Endothelial cell of umbilical vein (primary cell): ENCODE data around the gene SMAD2. TPM values are rescaled to one million over a fixed set of nuclear protein-coding genes. Genes with fewer than 3 reads are reported as not detected.

ENCODE experiments used
- BruUV-seq: library from RNA; stranded (reverse); fragments of 400-500 nt; replicated peaks from 2 replicates; lab custom pipeline; 2021; lab: Mats Ljungman, UMichigan
- CTCF ChIA-PET: fragments of 300-600, 350-600 bp; sonication (Branson Sonifier 250); formaldehyde crosslinking; loops from one replicate; lab custom pipeline; 2021; ENCODE audit warnings: antibody characterized with exemption, inconsistent platforms; lab: Charles Lee
- POLR2A ChIA-PET: fragments of 300-600, 350-600 bp; sonication (Branson Sonifier 250); formaldehyde crosslinking; loops from one replicate; lab custom pipeline; 2021; ENCODE audit warnings: antibody characterized with exemption, inconsistent platforms; lab: Charles Lee
- DNase-seq: peaks from one replicate; pipeline ENCODE4 v3.0.0-alpha.2; 2011; ENCODE audit warnings: low read depth, low spot score
- FAIRE-seq: peaks from 2 replicates; lab custom pipeline; 2011; peaks lifted over from hg19 to GRCh38; lab: Jason Lieb, UNC
- H2AFZ ChIP-seq: 2 replicates; pipeline ENCODE4 v1.6.0; 2012; ENCODE audit warnings: low read depth, low read length, control low read depth, inconsistent platforms
- H3K27ac ChIP-seq: 2 replicates; pipeline ENCODE4 v1.5.1; 2011; ENCODE audit warnings: low read depth, mild to moderate bottlenecking, control low read depth, low read length, moderate library complexity; ENCODE audit not compliant: insufficient read depth
- H3K27me3 ChIP-seq, 2 experiments: 2 replicates each; pipeline versions ENCODE4 v1.6.0 to v1.6.1; 2011; ENCODE audit warnings: low read length in 2 of 2, mixed read lengths in 1 of 2; ENCODE audit not compliant: control insufficient read depth in 2 of 2, insufficient read depth in 2 of 2
- H3K36me3 ChIP-seq, 2 experiments: 2 replicates in 1 of 2; 3 replicates in 1 of 2; pipeline ENCODE4 v1.5.1; 2011; ENCODE audit warnings: low read length in 2 of 2, mild to moderate bottlenecking in 1 of 2, moderate library complexity in 1 of 2; ENCODE audit not compliant: control insufficient read depth in 2 of 2, insufficient read depth in 2 of 2; ENCODE audit errors: extremely low read depth in 1 of 2
- H3K4me1 ChIP-seq: 3 replicates; pipeline ENCODE4 v1.5.1; 2011; ENCODE audit warnings: mild to moderate bottlenecking, low read length; ENCODE audit not compliant: control insufficient read depth, insufficient read depth; ENCODE audit errors: extremely low read depth
- H3K4me2 ChIP-seq: 2 replicates; pipeline ENCODE4 v1.6.1; 2011; ENCODE audit warnings: low read length, control low read depth, mixed read lengths; ENCODE audit not compliant: insufficient read depth
- H3K4me3 ChIP-seq, 3 experiments: fragments of 200-600 bp in 1 of 3; sonication (generic), shearing (Covaris generic) in 1 of 3; replicated peaks in 1 of 3; 2 replicates each; pipeline ENCODE4 v1.5.1; 2011 to 2016; ENCODE audit warnings: control low read depth in 3 of 3, low read length in 3 of 3, mild to moderate bottlenecking in 2 of 3, inconsistent platforms in 1 of 3, low read depth in 1 of 3, moderate library complexity in 1 of 3; ENCODE audit not compliant: insufficient read depth in 1 of 3
- H3K79me2 ChIP-seq: 2 replicates; pipeline ENCODE4 v1.6.0; 2012; ENCODE audit warnings: low read length, inconsistent platforms; ENCODE audit not compliant: control insufficient read depth, insufficient read depth
- H3K9ac ChIP-seq: replicated peaks from 2 replicates; pipeline ENCODE3; 2011; ENCODE audit warnings: low read length, control low read depth; ENCODE audit not compliant: insufficient read depth; ENCODE audit errors: extremely low read depth
- H3K9me1 ChIP-seq: replicated peaks from 3 replicates; pipeline ENCODE4 v1.6.0; 2011; ENCODE audit warnings: mild to moderate bottlenecking, low read length; ENCODE audit not compliant: control insufficient read depth, insufficient read depth; ENCODE audit errors: extremely low read depth
- H3K9me3 ChIP-seq: replicated peaks from 2 replicates; pipeline ENCODE4 v1.5.1; 2012; ENCODE audit warnings: low read length, inconsistent platforms; ENCODE audit not compliant: control insufficient read depth, insufficient read depth
- H4K20me1 ChIP-seq: replicated peaks from 2 replicates; pipeline ENCODE3; 2011; ENCODE audit warnings: mild to moderate bottlenecking, low read length; ENCODE audit not compliant: control insufficient read depth, insufficient read depth; ENCODE audit errors: extremely low read depth
- EZH2 ChIP-seq: IDR thresholded peaks from 2 replicates; pipeline ENCODE4 v1.6.1; 2012; ENCODE audit warnings: borderline replicate concordance, low read depth, mild to moderate bottlenecking, moderate library complexity, low read length, inconsistent platforms; ENCODE audit not compliant: severe bottlenecking
- FOS ChIP-seq: IDR thresholded peaks from 2 replicates; pipeline ENCODE4 v1.6.1; 2011; ENCODE audit warnings: mild to moderate bottlenecking, low read length, moderate library complexity, borderline replicate concordance; ENCODE audit not compliant: insufficient read depth
- GATA2 ChIP-seq: IDR thresholded peaks from 2 replicates; pipeline ENCODE4 v1.7.0; 2011; ENCODE audit warnings: low read depth, mild to moderate bottlenecking, moderate library complexity, mixed read lengths, low read length; ENCODE audit not compliant: insufficient read length, insufficient read depth
- JUN ChIP-seq: IDR thresholded peaks from 2 replicates; pipeline ENCODE4 v1.6.1; 2011; ENCODE audit warnings: borderline replicate concordance, low read depth; ENCODE audit not compliant: insufficient read length, insufficient read depth
- MYC ChIP-seq: IDR thresholded peaks from one replicate; pipeline ENCODE4 v1.6.1; 2011; ENCODE audit warnings: mild to moderate bottlenecking, low read depth, low read length
- POLR2A ChIP-seq: IDR thresholded peaks from 2 replicates; pipeline ENCODE4 v1.6.1; 2012; ENCODE audit warnings: low read depth, mild to moderate bottlenecking, control low read depth, low read length
- POLR2AphosphoS5 ChIP-seq: IDR thresholded peaks from 2 replicates; pipeline ENCODE4 v1.6.1; 2012; ENCODE audit warnings: low read depth, mild to moderate bottlenecking, control low read depth, low read length, moderate library complexity; ENCODE audit not compliant: insufficient read depth
- dilution Hi-C: fragments of 300-500 bp; cut with MboI; formaldehyde crosslinking; loops from one replicate; pipeline ENCODE4 v1.15.0; 2019; ENCODE audit warnings: low sequenced_read_pairs; ENCODE audit not compliant: extremely low pct_ligation_motif_present
- intact Hi-C: fragments of 100-400 bp; cut with micrococcal nuclease; formaldehyde crosslinking; loops from one replicate; pipeline ENCODE4 v1.10.0; 2022
- polyA plus RNA-seq, 4 experiments: library from polyadenylated mRNA; depleted of rRNA in 3 of 4; stranded (reverse) in 3 of 4; unstranded in 1 of 4; fragments of >200 nt; gene quantifications; 2 replicates each; pipeline versions ENCODE4 v1.2.1 to v1.2.3, GENCODE V29; 2011 to 2012; ENCODE audit warnings: missing spikeins in 1 of 4
- total RNA-seq: library from RNA; stranded (reverse); gene quantifications from 2 replicates; pipeline ENCODE4 v1.2.3, GENCODE V29; 2021
- TF ChIP-seq, protein P1 (sequence below): IDR thresholded peaks from 2 replicates; pipeline ENCODE4 v1.6.1; 2011; ENCODE audit not compliant: insufficient read depth, insufficient read length
- TF ChIP-seq, protein P2 (sequence below), 2 donors: IDR thresholded peaks; 1 replicate in 1 of 2; 2 replicates in 1 of 2; pipeline ENCODE4 v1.5.1; 2011; ENCODE audit warnings: low read length in 2 of 2, mild to moderate bottlenecking in 2 of 2, moderate library complexity in 2 of 2, control low read depth in 1 of 2, inconsistent platforms in 1 of 2, low read depth in 1 of 2; ENCODE audit not compliant: insufficient read depth in 1 of 2; ENCODE audit errors: extremely low read depth in 1 of 2

SMAD2 gene
- total and polyA plus RNA-seq, 2 donors (not counting 3 experiments of a cell fraction or from before 2014, with no cell fraction given) = 40.3 to 123 TPM

DNA sequence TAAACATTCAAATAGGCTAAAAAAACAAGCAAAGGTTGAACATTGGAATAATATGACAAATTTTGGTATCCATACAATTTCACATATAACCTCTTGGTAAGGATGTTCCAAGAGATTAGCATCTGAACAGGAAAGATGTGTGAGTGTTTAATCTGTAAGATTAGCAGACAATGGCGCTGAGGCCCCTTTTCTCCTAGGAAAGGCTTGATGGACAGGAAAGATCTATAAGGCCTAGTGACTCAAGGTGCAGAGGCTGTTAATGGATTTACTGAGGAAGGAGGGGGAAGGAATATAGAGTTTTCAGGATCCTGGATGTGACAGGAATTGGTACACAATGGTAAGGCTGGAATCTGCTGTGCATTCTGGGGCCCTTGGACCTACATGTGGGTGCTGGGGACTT is 48.1 kb upstream of the SMAD2 start:
- ChIA-PET CTCF (no interaction called here), POLR2A (no interaction called here)
- H3K9ac ChIP-seq = no peak overlapping the region
- no TSS peak for BruUV-seq
- dilution Hi-C loops (no loop called here), intact Hi-C loops (no loop called here)
- FAIRE-seq = no peak
- H3K4me2 ChIP-seq = no peak overlapping the region
- no peak overlapping the region for H3K27ac ChIP-seq
- H4K20me1 ChIP-seq = no peaks in the 10 kb centered on the region
- TF ChIP-seq POLR2A (no peak), GATA2 (no peak), JUN (no peak), POLR2AphosphoS5 (no peak), MYC (no peak), FOS (no peak)
- TF ChIP-seq, protein P1, sequence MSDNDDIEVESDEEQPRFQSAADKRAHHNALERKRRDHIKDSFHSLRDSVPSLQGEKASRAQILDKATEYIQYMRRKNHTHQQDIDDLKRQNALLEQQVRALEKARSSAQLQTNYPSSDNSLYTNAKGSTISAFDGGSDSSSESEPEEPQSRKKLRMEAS = no peak
- H3K9me3 ChIP-seq = no peaks in the 10 kb centered on the region
- H3K79me2 ChIP-seq = no peaks in the 10 kb centered on the region
- no peaks in the 10 kb centered on the region for H3K9me1 ChIP-seq
- H2AFZ ChIP-seq = no peak overlapping the region
- peaks cover 11 to 14% of the 10 kb centered on the region in 2 experiments for H3K27me3 ChIP-seq
- H3K4me3 ChIP-seq = no peak overlapping the region
- no peaks in the 10 kb centered on the region for H3K4me1 ChIP-seq
- no peak for DNase-seq
- H3K36me3 ChIP-seq = no peaks in the 10 kb centered on the region

DNA sequence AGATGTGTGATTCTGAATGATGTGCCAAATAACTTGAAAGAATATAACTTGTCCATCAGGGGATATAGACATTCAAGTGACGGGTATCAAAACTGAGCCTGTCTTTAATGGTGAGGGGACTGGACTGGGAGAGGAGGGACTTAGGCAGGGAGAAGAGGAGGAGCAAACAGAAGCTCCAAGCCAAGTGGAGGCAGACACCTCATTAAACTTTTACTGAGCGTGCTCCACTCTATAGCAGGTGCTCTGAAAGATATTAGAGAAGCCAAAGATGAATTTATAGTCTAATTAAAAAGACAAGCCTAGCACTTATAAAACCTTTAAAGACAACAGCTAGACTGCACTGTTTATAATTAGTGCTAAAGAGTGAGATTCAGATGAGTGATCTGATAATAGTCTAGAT is 47.7 kb upstream of the SMAD2 start:
- H3K79me2 ChIP-seq = no peaks in the 10 kb centered on the region
- intact Hi-C loops = no loop called here
- no peaks in the 10 kb centered on the region for H3K9me1 ChIP-seq
- no peak overlapping the region for H3K4me2 ChIP-seq
- DNase-seq (no peak), FAIRE-seq (no peak)
- no TSS peak for BruUV-seq
- TF ChIP-seq, protein P2, sequence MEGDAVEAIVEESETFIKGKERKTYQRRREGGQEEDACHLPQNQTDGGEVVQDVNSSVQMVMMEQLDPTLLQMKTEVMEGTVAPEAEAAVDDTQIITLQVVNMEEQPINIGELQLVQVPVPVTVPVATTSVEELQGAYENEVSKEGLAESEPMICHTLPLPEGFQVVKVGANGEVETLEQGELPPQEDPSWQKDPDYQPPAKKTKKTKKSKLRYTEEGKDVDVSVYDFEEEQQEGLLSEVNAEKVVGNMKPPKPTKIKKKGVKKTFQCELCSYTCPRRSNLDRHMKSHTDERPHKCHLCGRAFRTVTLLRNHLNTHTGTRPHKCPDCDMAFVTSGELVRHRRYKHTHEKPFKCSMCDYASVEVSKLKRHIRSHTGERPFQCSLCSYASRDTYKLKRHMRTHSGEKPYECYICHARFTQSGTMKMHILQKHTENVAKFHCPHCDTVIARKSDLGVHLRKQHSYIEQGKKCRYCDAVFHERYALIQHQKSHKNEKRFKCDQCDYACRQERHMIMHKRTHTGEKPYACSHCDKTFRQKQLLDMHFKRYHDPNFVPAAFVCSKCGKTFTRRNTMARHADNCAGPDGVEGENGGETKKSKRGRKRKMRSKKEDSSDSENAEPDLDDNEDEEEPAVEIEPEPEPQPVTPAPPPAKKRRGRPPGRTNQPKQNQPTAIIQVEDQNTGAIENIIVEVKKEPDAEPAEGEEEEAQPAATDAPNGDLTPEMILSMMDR (IDR thresholded peaks at IDR 0.05; ENCODE audit: extremely low read depth in 1 of 2, insufficient read depth in 1 of 2, low read depth in 1 of 2, low read length in 2 of 2) = no peak
- TF ChIP-seq POLR2A = no peak
- TF ChIP-seq FOS = no peak
- no peak for TF ChIP-seq MYC
- no peak for TF ChIP-seq EZH2
- TF ChIP-seq GATA2 = no peak
- no peak overlapping the region for H3K27ac ChIP-seq
- H3K9me3 ChIP-seq = no peaks in the 10 kb centered on the region
- no peaks in the 10 kb centered on the region for H3K4me1 ChIP-seq
- H3K36me3 ChIP-seq = no peaks in the 10 kb centered on the region
- ChIA-PET CTCF (no interaction called here), POLR2A (no interaction called here)
- dilution Hi-C loops = no loop called here
- no peak overlapping the region for H3K4me3 ChIP-seq
- H3K27me3 ChIP-seq = peaks cover 15 to 18% of the 10 kb centered on the region in 2 experiments
- no peak overlapping the region for H3K9ac ChIP-seq
- H4K20me1 ChIP-seq = no peaks in the 10 kb centered on the region
- H2AFZ ChIP-seq = no peak overlapping the region
